Stomach (tissue), 4 donors: Measurements from ENCODE around the gene PRSS38.

Experiments used
- CTCF ChIP-seq, 7 experiments: fragments of 450-650 bp in 4 of 7; fragments of 200-600 bp in 3 of 7; sonication (generic) in 3 of 7; IDR thresholded peaks; one replicate each; pipeline ENCODE4 v1.5.1; 2016 to 2019; ENCODE audit warnings: antibody characterized with exemption in 7 of 7, control low read depth in 2 of 7, mild to moderate bottlenecking in 1 of 7
- EP300 ChIP-seq: sonication (generic); formaldehyde crosslinking; IDR thresholded peaks from one replicate; pipeline ENCODE4 v1.6.1; 2017; ENCODE audit warnings: antibody characterized with exemption
- POLR2A ChIP-seq, 4 donors: fragments of 450-650 bp; IDR thresholded peaks; one replicate each; pipeline ENCODE4 v1.6.1; 2016; ENCODE audit warnings: antibody characterized with exemption in 4 of 4, control low read depth in 2 of 4, mild to moderate bottlenecking in 1 of 4, moderate library complexity in 1 of 4
- POLR2AphosphoS5 ChIP-seq, 3 donors: sonication (generic); formaldehyde crosslinking; IDR thresholded peaks; one replicate each; pipeline ENCODE4 v1.6.1; 2016; ENCODE audit warnings: antibody characterized with exemption in 3 of 3

GRCh38 chr1:227893300-227893948 lies 77.9 kb downstream of the PRSS38 start:
- no peak for TF ChIP-seq POLR2AphosphoS5 (IDR thresholded peaks at IDR 0.05)
- TF ChIP-seq CTCF (IDR thresholded peaks at IDR 0.05): no peak
- TF ChIP-seq EP300: no peak
- no peak for TF ChIP-seq POLR2A (IDR thresholded peaks at IDR 0.05)
